DMS53 (cell line): Measurements from ENCODE around the gene CCDC167.

Experiments
- DNase-seq: peaks from one replicate; lab custom pipeline; 2025; lab: John Stamatoyannopoulos, UW

Gene CCDC167

DNA sequence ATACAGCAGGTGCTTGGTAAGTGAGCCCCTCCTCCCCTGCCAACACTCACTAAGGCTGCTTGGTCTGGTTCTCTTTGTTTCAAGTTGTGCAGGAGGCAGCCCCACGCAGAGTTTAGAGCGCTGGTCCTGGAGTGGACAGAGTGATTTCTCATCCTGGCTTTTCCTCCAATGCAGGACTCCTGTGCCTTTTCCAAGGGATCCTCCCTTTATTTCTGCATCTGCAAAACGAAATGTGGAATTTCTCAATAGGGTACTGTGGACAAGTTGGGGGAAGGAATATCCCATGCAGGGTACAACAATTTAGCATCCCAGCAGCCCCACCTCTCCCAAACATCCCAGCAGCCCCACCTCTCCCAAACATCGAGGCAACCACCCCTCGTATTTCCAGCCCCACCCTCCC lies 30.6 kb upstream of the CCDC167 start:
- DNase-seq = no peak

- DNase-seq = no peak
Observed at GRCh38 chr6:37528541-37528940, 28.8 kb upstream of the CCDC167 start.

GRCh38 chr6:37525460-37526357 lies 26.0 kb upstream of the CCDC167 start:
- DNase-seq = no peak

GRCh38 chr6:37524970-37525318 lies 25.3 kb upstream of the CCDC167 start:
- DNase-seq = no peak

DNA sequence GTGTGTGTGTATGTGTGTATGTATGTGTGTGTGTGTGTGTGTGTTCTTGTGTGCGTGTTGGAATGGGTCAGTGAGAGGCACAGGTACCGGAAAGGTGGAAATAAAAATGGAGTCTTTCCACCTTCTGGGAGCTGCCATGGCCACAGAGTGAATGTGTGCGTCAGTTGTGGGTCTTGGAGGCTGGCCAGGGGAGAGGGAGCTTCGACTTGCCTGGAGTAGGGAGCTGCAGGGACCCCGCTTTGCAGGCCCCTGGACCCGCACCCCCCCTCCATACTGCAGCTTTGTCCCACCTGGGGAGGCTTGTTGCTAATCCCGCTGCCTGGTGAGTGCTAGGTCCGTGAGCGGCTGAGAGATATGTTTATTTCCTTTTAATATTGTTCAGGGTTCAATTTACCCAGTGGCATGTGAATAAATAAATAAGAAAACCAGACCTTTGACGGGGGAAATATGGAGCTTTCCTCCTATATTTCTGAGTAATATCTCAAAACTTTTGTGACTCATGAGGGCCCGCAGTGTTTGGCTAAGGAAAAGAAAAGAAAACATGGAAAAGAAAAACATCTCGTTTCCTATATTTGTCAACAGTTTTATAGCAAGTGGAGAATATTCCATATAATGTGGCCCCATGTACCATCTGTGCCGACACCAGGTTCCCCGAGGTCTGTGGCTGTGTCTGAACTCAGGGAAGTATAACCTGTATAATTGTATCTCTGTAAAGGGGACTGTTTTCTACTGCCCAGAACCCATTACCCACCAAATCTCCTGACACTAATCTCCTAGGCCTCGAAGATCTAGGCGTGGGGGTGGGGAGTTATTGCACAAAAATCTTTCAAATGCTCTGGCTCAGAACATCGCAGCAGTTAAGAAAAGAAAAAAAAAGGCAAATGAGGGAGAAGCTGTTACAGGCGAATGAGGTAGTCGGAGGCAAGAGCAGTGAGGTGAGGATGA lies 24.6 kb upstream of the CCDC167 start:
- DNase-seq = no peak

DNA sequence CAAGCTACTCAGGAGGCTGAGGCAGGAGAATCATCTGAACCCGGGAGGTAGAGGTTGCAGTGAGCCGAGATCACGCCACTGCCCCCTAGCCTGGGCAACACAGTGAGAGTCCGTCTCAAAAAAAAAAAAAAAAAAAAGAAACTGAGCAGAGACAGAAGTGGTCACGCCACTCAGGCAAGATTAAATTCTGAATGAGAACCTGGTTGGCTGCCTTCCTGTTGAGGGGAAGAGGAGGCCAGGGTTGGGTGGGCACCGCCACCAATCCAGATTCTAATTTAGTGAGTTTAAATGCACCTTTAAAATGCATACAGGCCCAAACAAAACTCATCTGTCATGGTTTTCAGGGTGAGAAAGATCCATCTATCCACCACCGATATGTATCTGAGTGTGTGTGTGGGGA lies 23.7 kb upstream of the CCDC167 start:
- no peak for DNase-seq

GRCh38 chr6:37522836-37523235 lies 23.1 kb upstream of the CCDC167 start:
- no peak for DNase-seq

GRCh38 chr6:37521674-37522073 lies 22.0 kb upstream of the CCDC167 start:
- no peak for DNase-seq

DNA sequence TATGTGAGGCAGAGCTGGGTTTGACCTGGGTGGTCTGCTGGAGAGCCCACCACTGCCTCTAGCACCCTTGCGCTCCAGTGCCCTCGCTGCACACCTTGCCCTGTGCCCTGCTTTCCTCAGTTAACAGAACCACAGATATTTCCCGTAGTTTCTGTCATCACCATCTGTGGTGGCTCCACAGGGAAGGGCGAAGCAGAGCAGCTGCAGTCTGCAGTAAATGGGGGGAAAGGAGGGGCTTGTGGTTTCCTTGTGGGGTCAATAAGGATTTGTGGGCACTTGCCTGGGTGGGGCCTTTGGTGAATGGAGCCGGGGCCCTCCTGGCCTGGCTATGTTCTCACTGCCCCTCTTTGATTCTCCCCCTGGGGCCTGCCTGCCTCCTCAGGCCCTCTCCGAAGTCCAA lies 21.2 kb upstream of the CCDC167 start:
- DNase-seq = no peak

DNA sequence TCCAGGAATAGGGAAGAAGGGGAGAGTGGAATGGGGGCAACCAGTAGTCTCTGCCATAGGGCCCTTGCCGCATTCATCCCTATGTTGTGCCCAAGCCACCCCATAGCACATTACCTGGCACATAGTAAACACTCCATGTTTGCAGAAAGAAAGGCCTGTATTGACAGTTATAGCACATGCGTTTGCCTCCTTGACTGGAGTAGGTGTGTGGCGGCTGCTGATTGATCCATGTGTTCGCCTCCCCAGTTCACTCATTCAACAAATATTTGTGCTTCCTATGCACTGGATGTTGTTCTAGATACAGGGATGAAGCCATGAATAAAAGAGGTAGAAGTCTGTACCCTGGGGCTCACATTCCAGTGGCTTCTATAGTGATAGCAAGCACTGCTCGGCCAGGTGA lies 19.8 kb upstream of the CCDC167 start:
- DNase-seq = no peak

DNA sequence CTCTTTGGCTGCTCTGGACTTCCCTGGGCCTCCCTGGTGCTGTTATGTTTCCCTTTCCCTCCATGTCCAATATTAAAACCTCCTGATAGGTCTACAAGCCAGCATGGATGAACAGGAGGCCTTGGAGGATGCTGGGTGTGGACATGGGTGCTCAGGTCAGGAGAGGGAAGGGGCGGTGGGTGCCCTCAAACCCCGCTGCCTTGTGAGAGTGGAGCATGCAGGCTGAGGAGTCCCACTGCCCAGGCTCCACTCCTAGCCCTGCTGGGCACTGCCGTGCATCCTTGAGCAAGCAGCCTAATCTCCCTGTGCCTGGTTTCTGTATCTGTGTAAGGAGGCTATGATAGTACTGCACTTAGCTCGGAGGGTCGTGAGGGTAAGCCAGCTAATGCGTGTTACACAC lies 18.4 kb upstream of the CCDC167 start:
- DNase-seq = no peak

GRCh38 chr6:37517411-37517812 lies 17.7 kb upstream of the CCDC167 start:
- DNase-seq = no peak

- DNase-seq = no peak
Observed at GRCh38 chr6:37516920-37517405, 17.3 kb upstream of the CCDC167 start.

- peak; percentile 35 for DNase-seq
Observed at GRCh38 chr6:37516076-37516919, 16.6 kb upstream of the CCDC167 start.

GRCh38 chr6:37515712-37516075 lies 16.0 kb upstream of the CCDC167 start:
- no peak for DNase-seq

DNA sequence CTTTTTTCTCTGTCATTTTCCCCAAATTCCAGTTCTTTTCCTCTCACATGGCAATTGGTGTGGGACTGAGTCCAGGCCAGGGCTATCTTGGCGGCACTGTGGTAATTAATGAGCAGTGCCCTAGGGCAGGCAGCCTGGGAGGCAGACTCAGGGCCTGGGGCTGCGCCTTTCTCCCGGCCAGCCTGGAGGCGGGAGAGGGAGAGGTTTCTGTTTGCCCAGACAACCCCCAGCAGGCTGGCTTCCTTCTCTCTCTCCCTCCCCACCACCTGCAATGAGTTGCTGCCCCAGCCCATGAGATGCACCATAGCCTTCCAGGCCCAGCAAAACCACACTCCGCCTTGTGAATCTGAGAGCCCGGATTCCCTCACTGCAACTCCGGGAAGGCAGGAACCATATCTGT lies 15.1 kb upstream of the CCDC167 start:
- DNase-seq = no peak

GRCh38 chr6:37514321-37514771 lies 14.7 kb upstream of the CCDC167 start:
- no peak for DNase-seq

- no peak for DNase-seq
Observed at GRCh38 chr6:37513576-37513975, 13.9 kb upstream of the CCDC167 start.

DNA sequence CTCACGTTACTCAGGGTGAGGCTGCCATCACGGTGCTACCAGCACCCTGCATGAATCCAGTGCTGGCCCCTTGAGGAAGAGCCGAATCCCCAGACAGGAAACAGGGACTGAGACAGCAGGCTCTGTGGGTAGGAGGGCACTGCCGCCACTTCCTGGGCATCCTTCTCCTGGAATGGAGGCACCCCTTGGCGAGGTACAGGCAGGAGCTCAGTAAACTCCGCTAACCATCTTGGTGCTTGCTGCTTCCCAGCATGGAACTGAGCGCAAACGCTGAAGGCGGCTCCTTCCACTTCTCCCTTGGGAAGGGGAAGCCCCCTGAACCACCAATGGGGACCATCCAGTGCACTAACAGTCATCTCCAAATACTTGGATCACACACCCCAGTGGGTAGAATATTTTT lies 13.5 kb upstream of the CCDC167 start:
- no peak for DNase-seq

GRCh38 chr6:37512400-37513011 lies 12.8 kb upstream of the CCDC167 start:
- DNase-seq = no peak

DNA sequence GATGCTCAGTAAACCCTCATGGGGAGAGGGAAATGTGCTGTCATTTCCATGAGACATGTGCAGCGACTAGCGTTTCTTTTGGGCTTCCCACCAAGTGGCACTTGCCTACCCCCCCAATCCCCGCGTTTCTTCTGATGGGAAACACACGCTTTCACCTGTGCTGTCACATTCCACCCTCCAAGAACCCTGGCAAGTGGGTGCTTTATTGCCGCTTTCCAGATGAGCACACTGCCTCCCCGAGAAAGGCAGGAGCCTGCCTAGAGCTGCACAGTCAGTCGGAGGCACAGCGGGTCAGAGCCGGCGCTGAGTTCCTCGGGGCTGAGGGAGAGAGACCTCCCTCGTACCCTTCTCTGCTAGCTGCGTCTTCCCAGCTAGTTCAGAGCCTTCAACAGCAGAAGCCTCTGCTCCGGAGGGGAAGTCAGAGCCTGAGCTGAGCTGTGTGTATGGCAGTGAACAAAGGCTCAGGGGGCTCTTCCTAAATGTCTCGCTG lies 12.3 kb upstream of the CCDC167 start:
- no peak for DNase-seq
